Hepatic stellate cell (primary cell): Measurements from ENCODE around the gene PRR30.

Source experiments
- DNase-seq: peaks from one replicate; pipeline ENCODE4 v3.0.0; 2011; ENCODE audit warnings: low spot score

Gene PRR30

DNA sequence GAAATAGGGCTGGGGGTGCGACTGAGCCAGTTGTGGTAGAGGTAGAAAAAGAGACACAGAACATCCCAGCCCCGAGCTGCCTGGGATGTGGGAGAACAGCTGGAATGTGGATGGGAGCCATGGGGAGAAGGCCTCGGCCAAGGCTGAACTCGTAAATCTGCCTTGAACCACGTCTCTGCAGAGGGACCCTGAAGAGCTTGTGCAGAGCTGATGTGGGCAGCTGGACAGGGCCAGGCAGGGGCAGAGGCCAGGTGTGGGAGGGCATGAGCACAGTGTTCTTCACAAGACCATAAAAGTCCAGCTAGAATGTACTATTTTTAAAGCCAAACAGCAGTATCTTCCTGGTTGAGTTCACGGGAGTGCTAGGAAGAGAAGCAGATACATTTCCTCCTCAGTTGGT, 15.3 kb upstream of the PRR30 start:
- DNase-seq, result no peak

DNA sequence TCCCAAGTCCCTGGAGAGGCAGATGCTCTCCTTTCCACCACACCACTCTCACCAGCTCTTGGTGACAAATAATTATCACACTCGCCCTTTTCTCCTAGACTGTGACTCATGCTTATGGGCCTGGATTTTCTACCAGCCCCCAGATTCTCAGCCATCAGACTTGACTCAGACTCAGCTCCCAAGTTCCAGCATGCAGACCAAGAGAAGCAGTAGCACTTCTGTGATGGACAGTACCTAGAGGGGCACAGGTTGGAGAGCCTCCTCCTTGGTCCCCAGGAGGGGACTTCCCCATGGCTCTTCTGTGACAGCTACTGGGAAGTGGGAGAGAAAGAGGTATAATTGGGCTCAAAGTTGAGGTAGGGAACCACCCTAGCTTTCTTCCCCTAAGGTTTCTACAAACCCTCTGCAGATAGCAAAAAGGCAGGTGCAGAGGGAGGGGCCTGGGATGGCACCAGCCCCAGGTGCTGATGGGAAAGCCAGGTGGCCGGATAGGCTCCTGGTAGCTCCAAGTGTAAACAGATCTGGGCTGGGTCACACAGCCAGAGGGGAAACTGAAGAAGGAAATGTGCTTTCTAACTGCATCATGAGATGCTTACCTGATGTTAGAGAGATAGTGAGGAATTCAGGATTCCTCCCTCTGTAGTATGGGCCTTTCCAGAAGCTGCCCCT, 13.7 kb upstream of the PRR30 start:
- peak; percentile 50 for DNase-seq

DNA sequence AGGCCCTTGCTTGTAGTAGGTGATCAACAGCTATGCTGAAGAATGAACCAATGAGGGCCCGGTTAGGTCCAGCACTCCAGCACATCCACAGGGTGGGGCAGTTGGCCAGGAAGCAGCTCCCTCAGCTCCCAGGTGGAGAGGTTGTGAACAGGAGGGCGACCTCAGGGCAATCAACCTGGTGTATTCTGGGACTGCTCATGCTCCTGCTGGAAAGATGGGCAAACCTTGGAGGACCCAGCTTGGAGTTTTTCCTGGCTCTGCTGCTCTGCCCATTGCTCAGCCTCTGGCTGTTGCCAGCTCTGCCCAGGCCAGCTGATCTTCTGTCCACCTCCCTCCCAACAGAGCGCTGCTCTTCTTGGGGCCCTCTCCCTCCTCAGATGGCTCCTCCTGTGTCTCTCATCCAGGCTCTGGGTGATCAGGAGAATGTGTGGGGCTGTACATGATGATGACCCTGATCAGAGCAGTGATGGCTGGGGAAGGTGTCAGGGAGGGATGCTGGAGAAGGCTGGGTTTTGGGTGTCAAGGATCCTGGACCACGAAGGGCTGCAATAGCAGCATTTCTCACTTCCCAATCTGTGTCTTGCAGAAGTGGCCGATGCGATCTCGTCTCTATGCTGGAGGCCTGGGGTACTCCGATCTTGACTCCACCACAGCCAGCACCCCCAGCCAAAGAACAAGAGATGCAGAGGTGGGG, 13.0 kb upstream of the PRR30 start:
- no peak for DNase-seq

- DNase-seq, result no peak
These were observed 11.5 kb upstream of the PRR30 start for GRCh38 chr2:27150639-27151230.

GRCh38 chr2:27149570-27150405, 10.6 kb upstream of the PRR30 start:
- DNase-seq, result no peak

DNA sequence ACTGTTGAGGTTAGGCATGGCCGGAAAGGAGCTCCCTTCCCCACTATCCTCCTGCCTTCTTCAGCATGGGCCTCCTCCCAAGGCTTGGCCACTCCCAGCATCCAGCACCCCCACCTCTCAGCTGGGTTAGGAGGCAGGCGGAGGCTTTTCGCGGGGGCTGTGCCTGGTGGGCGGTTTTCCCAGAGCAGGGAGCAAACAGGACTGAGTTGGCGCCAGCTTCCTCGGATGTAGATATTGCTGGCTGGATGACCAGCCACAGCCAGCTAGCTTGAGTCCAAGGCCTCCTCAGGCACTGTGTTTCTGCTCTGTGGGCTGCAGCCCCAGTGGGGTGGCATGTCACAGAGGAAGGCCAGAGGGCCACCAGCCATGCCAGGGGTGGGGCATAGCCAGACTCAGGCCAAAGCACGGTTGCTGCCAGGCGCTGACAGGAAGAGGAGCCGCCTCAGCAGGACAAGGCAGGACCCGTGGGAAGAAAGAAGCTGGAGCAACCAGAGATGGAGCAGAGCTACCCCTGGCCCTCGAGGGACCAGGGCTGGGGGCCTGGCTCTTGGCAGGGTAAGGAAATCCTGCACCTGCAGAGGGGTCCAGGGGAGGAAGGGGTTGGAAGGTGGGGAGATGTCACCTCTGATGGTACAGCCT, 9.7 kb upstream of the PRR30 start, which contains the start of gene TCF23:
TCF23 (plus strand) TSS at position 204 of the 639 bp plus-strand sequence; CDS start at position 334, 130 bp downstream.
- no peak for DNase-seq

DNA sequence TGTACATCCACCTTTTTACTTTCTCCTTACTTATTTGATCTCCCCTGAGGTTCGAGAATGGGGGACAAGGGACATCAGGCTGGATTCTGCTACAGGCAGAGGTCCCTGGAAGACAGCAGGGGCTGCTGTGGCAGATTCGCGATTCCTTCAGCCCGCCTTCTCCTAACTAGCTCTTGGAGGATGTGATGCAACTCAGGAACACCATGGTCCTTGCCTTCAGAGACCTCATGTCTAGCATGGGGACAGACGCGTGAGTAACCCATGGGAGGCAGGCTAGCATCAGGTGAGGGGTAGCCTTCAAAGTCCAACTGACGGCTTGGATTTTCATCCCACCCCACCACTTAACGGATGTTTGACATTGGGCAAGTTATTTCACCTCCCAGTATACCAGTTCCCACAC, 8.7 kb upstream of the PRR30 start:
- DNase-seq, result no peak

DNA sequence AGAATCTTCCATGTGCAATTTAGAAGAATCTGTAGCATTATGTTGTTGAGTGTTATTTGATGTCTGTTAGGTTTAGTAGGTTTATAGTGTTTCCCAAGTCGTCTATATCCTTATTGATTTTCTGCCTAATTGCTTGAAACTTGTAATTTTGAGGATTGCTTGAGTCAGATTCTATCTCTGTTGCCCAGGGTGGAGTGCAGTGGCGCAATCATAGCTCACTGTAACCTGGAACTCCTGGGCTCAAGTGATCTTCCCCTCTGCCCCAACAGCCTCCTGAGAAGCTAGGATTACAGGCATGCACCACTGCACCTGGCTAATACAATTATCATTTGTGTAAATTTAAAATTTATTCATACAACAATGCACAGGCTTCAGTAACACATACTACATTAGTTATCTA, 6.5 kb upstream of the PRR30 start:
- DNase-seq, result no peak

- DNase-seq, result no peak
These were observed 4.1 kb upstream of the PRR30 start for GRCh38 chr2:27143285-27143684.

DNA sequence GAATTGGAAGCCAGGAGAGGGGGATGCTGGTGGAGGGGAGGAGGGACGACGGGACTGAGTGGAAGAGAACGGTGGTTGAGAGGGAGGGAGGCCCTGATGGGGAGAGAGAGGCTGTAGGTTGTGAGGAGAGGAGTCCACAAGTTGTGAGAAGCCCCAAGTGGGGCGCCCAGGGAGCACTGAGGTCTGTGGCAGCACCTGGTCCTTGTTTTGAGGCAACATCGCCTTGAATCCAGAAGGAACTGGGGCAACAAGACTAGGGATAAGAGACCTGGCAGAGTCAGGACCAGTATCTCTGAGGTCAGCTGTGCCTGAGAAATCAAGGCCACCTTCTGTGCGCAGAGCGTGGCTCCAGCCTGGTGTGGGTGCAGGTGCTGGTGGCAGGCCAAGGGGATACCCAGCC, 1.1 kb downstream of the PRR30 start:
- DNase-seq, result no peak

- no peak for DNase-seq
These were observed 1.8 kb downstream of the PRR30 start for GRCh38 chr2:27137322-27137935.

- DNase-seq, result no peak
These were observed 2.5 kb downstream of the PRR30 start for GRCh38 chr2:27136751-27137150.

DNA sequence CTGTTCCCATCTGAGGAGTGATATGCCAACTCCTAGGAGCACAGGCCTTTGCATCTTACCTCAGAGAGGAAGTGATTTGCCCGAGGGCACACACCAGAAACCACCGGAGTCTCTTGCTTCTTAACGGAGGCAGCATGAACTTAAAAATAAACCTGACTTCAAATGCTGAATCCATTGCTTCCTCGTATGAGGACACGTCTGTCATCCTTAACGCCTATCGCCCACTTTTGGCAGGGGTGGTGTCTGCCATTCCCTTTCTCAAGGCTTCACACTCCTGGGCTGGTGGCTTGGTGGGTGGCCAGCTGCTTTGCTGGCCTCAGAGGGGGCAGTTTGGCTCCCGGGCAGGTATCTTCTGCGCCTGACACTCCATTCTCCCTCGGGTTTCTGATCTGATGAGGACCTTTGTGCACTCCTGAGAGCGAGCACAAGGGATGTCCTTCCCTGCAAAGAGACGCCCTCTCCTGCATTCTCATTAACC, 3.7 kb downstream of the PRR30 start:
- no peak for DNase-seq

DNA sequence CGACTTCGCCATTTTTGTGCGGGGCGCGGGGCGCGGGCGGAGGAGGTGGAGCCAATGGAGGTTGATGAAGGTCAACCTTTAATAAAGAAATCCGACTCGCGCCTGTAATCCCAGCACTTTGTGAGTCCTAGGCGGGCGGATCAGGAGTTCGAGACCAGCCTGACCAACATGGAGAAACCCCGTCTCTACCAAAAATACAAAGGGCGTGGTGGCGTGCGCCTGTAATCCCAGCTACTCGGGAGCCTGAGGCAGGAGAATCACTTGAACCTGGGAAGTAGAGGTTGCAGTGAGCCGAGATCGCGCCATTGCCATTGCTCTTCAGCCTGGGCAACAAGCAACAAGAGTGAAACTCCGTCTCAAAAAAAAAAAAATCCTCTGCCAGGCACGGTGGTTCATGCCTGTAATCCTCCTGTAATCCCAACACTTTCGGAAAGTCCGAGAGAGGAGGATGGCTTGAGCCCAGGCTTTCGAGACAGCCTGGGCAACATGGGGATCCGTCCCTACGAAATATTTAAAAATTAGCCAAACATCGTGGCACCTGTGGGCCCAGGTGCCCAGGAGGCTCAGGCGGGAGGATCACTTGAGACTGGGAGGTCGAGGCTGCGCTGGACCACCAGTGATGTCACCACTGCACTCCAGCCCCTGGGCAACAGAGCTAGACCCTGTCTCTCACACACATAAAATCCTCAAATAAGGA, 4.3 kb downstream of the PRR30 start:
- no peak for DNase-seq

DNA sequence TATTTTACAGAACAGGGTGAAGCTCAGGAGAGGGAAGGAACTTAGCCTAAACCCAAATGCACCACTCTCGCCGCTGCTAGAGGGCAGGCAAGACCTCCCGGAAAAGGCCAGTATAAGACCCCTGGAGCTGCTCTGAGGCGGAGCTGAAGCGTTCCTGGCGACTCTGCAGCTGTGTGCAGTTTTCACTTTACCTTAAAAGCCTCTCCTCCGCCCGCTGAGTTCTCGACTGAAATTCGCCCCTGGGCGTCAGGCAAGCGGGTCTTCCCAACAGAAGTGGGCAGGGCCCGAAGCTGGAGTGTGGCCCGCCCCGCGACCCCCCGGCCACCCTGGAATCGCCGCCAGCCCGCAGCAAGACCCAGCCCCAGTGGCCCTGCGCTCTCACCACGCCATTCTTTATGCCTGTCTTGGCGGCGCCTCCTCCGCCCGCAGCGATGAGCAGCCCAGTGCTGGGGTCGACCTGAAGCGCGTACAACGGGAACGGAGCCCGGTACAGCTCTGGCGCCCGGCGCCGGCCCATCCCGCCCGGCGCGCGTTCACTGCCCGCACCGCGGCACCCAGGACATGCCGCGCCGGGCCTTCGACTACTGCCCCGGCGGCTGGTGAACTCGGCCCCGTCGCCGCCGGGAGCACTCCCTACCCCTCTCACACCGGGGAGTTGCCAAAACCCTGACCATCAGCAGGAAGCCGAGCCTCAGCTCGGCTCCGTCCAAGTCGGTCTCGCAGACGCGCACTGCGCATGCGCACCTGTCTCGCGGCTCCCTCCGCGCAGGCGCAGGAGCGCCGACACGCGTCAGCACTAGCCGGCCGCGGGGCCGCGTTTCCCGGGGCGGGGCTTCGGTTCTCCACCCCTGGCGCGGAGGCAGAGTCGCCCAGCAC, 5.1 kb downstream of the PRR30 start, which contains the start of gene PREB:
PREB (minus strand) TSS at position 732 of the 876 bp plus-strand sequence; CDS start at position 517, 215 bp downstream.
- peak; percentile 99 for DNase-seq

DNA sequence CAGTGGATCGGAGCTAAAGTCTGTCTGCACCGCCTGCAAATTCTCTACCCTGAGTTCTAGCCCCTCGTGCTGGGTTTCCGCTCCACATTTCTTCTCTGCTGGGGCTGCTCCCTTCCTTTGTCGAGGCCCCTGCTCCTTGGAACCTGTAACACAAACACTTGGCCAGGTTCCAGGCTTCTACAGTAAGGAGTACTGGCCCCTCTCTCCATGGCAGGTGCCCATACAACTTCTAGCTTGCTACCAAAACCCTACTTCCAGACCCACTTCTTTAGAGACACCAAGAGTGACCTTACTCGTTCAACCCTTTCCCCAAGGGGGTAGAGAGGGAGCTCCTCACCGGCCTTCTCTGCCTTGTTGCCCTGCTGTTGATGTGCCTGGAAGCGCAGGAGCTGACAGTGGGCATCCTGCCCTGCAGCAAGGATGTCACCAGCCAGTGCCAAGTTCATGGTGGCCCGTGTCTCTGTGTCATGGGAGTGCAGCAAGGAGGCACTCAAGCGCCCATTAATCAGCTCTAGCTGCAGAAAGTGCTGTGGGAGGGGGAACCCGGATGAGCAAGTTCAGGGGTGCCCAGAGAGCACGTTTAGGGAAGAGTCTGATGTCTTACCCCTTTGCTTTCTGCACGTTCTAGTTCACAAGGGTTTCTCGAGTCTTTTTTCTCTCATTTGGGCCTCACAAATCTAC, 5.9 kb downstream of the PRR30 start:
- peak; percentile 31 for DNase-seq

DNA sequence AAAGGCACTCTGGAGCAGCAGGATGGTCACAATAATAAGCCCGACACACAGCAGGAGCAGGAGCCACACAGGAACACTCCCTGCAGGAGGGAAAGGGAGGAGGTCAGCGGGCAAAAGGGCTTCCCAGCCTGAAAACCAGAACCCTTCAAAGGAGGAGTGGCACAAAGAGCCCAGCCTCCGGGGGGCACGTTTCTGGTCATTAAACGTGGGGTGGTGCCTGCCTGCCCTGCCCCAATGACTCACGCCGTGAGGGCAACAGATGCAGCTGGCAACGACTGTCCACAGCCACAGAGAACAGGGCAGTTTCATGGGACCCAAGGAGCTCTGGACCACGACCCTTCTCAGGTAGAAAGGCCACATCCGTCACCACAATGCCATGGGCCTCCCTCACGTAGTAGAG, 7.8 kb downstream of the PRR30 start:
- DNase-seq, result no peak

DNA sequence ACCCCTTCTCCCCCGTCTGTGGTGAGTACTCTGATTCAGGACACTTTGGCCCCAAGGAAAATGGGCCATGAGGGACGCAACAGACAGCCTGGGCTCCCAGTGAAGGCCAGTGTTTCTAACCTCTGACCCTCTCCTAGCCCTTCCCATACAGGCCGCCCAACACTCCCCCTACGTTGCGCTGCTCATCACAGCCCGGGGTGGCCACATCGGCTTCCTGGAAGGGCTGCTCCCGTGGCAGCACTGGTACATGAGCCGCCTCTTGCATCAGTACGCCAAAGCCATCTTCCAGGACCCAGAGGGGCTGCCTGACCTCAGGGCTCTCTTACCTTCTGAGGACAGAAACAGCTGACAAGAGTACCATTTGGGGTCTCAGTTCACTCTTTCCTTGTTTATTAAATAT, 8.8 kb downstream of the PRR30 start:
- no peak for DNase-seq
